Prostate gland (tissue), 2 donors: ENCODE data around the gene SLC25A44. TPM values are rescaled to one million over a fixed set of nuclear protein-coding genes. Genes with fewer than 3 reads are reported as not detected.

Source experiments
- DNase-seq: peaks from one replicate; pipeline ENCODE4 v3.0.0-alpha.2; 2019; ENCODE audit warnings: low spot score
- H3K27ac ChIP-seq, 2 donors: fragments of 200-600 bp; sonication (generic); 2 replicates each; pipeline ENCODE4 v1.5.1; 2017 to 2019
- H3K27me3 ChIP-seq: fragments of 200-600 bp; sonication (generic); replicated peaks from 2 replicates; pipeline ENCODE4 v1.5.1; 2019; ENCODE audit not compliant: insufficient read depth
- H3K36me3 ChIP-seq, 2 donors: fragments of 200-600 bp; sonication (generic); 1 replicate in 1 of 2; 2 replicates in 1 of 2; pipeline versions ENCODE4 v1.5.1 to v1.8.1; 2017 to 2019
- H3K4me1 ChIP-seq: fragments of 200-600 bp; sonication (generic); replicated peaks from 2 replicates; pipeline ENCODE4 v1.5.1; 2019
- H3K4me3 ChIP-seq, 2 donors: fragments of 200-600 bp; sonication (generic); 2 replicates each; pipeline ENCODE4 v1.5.1; 2017 to 2019
- H3K9me3 ChIP-seq: fragments of 200-600 bp; sonication (generic); 2 replicates; pipeline ENCODE4 v1.5.1; 2017
- POLR2A ChIP-seq: fragments of 450-650 bp; IDR thresholded peaks from one replicate; pipeline ENCODE4 v1.6.1; 2016; ENCODE audit warnings: antibody characterized with exemption, mild to moderate bottlenecking
- POLR2AphosphoS5 ChIP-seq: sonication (generic); formaldehyde crosslinking; IDR thresholded peaks from one replicate; pipeline ENCODE4 v1.6.1; 2017; ENCODE audit warnings: antibody characterized with exemption
- WGBS: methylation state at CpG from one replicate; pipeline ENCODE4 v1.1.5; 2018; 5-methylcytosine and 5-hydroxymethylcytosine counted together
- intact Hi-C: fragments of 100-400 bp; cut with DNase I; formaldehyde crosslinking; loops from one replicate; pipeline ENCODE4 v1.14.2; 2022
- total RNA-seq, 2 donors: library from RNA; depleted of rRNA; stranded (reverse); fragments of >200 nt; gene quantifications; one replicate each; pipeline ENCODE4 v1.1.0, GENCODE V29; 2016
- TF ChIP-seq, protein P1 (sequence below), 4 experiments: fragments of 200-600 bp in 2 of 4; fragments of 450-650 bp in 2 of 4; sonication (generic) in 2 of 4; IDR thresholded peaks; 1 replicate in 3 of 4; 2 replicates in 1 of 4; pipeline ENCODE4 v1.5.1; 2016 to 2019; ENCODE audit warnings: antibody characterized with exemption in 4 of 4, mild to moderate bottlenecking in 2 of 4, moderate library complexity in 2 of 4

The SLC25A44 gene
- total RNA-seq, 2 donors from 2014 or later, result 14.2 to 16.5 TPM

- no peak for DNase-seq
- Histone ChIP-seq H3K4me3 (no peak overlapping the region), H3K36me3 (no peaks in the 10 kb centered on the region), H3K4me1 (peaks cover 4% of the 10 kb centered on the region), H3K9me3 (no peaks in the 10 kb centered on the region), H3K27ac (no peak overlapping the region), H3K27me3 (no peaks in the 10 kb centered on the region)
- no peak for TF ChIP-seq POLR2AphosphoS5
- TF ChIP-seq, protein P1, sequence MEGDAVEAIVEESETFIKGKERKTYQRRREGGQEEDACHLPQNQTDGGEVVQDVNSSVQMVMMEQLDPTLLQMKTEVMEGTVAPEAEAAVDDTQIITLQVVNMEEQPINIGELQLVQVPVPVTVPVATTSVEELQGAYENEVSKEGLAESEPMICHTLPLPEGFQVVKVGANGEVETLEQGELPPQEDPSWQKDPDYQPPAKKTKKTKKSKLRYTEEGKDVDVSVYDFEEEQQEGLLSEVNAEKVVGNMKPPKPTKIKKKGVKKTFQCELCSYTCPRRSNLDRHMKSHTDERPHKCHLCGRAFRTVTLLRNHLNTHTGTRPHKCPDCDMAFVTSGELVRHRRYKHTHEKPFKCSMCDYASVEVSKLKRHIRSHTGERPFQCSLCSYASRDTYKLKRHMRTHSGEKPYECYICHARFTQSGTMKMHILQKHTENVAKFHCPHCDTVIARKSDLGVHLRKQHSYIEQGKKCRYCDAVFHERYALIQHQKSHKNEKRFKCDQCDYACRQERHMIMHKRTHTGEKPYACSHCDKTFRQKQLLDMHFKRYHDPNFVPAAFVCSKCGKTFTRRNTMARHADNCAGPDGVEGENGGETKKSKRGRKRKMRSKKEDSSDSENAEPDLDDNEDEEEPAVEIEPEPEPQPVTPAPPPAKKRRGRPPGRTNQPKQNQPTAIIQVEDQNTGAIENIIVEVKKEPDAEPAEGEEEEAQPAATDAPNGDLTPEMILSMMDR (IDR thresholded peaks at IDR 0.05), result no peak
- TF ChIP-seq POLR2A, result no peak
- WGBS, result 91% methylated on average over 4 of the region's 4 CpGs
- intact Hi-C loops, result no loop called here
These were observed 2.5 kb upstream of the SLC25A44 start for GRCh38 chr1:156191292-156191964.

- TF ChIP-seq POLR2A (no peak), POLR2AphosphoS5 (no peak)
- TF ChIP-seq, protein P1 (IDR thresholded peaks at IDR 0.05), result no peak
- H3K4me1 ChIP-seq, result peaks cover 4% of the 10 kb centered on the region
- H3K27ac ChIP-seq, result peak overlapping the region; percentile 68 to 78
- intact Hi-C loops, result loop anchor here (2.0 kb wide), 1 partner anchor 20 kb away; the partner anchor contains the start of gene PMF1
- no peaks in the 10 kb centered on the region for H3K27me3 ChIP-seq
- no peaks in the 10 kb centered on the region for H3K9me3 ChIP-seq
- WGBS, result 84% methylated on average over 7 of the region's 7 CpGs
- H3K36me3 ChIP-seq, result no peaks in the 10 kb centered on the region
- H3K4me3 ChIP-seq, result peak overlapping the region; percentile 55 to 90
- DNase-seq, result no peak
These were observed 756 bp upstream of the SLC25A44 start for GRCh38 chr1:156193208-156193487.

DNA sequence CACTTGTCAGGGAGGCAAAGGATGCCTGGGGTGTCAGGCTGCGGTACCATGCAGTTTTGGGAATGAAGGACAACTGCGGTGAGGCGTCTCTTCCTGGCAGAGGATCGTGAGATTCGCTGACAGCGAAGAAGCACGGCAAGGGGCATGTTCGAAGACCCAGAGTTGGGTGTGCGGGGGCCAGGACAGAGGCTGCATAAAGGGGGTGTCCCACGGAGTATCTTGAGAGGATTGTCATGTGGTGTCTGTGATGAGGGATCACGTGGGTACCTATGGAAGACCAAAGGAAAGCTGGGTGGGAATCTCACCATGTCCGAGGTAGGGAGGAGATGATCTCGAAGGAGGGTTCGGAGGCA is 372 bp downstream of the SLC25A44 start:
- H3K36me3 ChIP-seq, result no peaks in the 10 kb centered on the region
- H3K27me3 ChIP-seq, result no peaks in the 10 kb centered on the region
- no peaks in the 10 kb centered on the region for H3K9me3 ChIP-seq
- H3K4me3 ChIP-seq, result peak overlapping the region; percentile 55 to 90
- no peak for DNase-seq
- 11% methylated on average over 14 of the region's 14 CpGs for WGBS
- peaks cover 4% of the 10 kb centered on the region for H3K4me1 ChIP-seq
- peak overlapping the region; percentile 43 to 78 for H3K27ac ChIP-seq
- TF ChIP-seq, protein P1 (IDR thresholded peaks at IDR 0.05), result no peak
- TF ChIP-seq POLR2A, result no peak
- TF ChIP-seq POLR2AphosphoS5, result no peak
- intact Hi-C loops, result no loop called here

GRCh38 chr1:156195853-156196252 is 1.9 kb downstream of the SLC25A44 start:
- 77% methylated on average over 4 of the region's 4 CpGs for WGBS
- TF ChIP-seq POLR2A (no peak), POLR2AphosphoS5 (no peak)
- TF ChIP-seq, protein P1 (IDR thresholded peaks at IDR 0.05), result no peak
- no peak for DNase-seq
- Histone ChIP-seq H3K9me3 (no peaks in the 10 kb centered on the region), H3K36me3 (no peaks in the 10 kb centered on the region), H3K27ac (no peak overlapping the region), H3K4me1 (peaks cover 4% of the 10 kb centered on the region), H3K27me3 (no peaks in the 10 kb centered on the region), H3K4me3 (no peak overlapping the region)
- intact Hi-C loops, result no loop called here

- intact Hi-C loops, result no loop called here
- Histone ChIP-seq H3K27ac (no peak overlapping the region), H3K4me1 (peaks cover 4% of the 10 kb centered on the region), H3K9me3 (no peaks in the 10 kb centered on the region), H3K36me3 (no peaks in the 10 kb centered on the region), H3K4me3 (no peak overlapping the region), H3K27me3 (no peaks in the 10 kb centered on the region)
- TF ChIP-seq POLR2AphosphoS5, result no peak
- TF ChIP-seq, protein P1 (IDR thresholded peaks at IDR 0.05), result no peak
- TF ChIP-seq POLR2A, result no peak
- no peak for DNase-seq
- WGBS, result 71% methylated on average over 2 of the region's 2 CpGs
These were observed 2.5 kb downstream of the SLC25A44 start for GRCh38 chr1:156196445-156196844.
